PC-3 (cell line): ENCODE results near the gene AGBL3. TPM values are rescaled to one million over a fixed set of nuclear protein-coding genes. Genes with fewer than 3 reads are reported as not detected.

Source experiments
- ATAC-seq: fragments of 200-7000 bp; cut with Tn5 transposase; 2 replicates; pipeline ENCODE4 v1.9.1; 2020; ENCODE audit warnings: mild to moderate bottlenecking, moderate library complexity
- BruUV-seq: library from RNA; stranded (reverse); fragments of 400-500 nt; replicated peaks from 2 replicates; lab custom pipeline; 2021; lab: Mats Ljungman, UMichigan
- CTCF ChIA-PET: fragments of 300-600 bp; sonication (Branson Sonifier 250); formaldehyde crosslinking; loops from one replicate; lab custom pipeline; 2022; ENCODE audit warnings: antibody characterized with exemption; lab: Charles Lee
- POLR2A ChIA-PET: fragments of 300-600 bp; sonication (Branson Sonifier 250); formaldehyde crosslinking; loops from one replicate; lab custom pipeline; 2022; ENCODE audit warnings: antibody characterized with exemption; ENCODE audit not compliant: unreplicated experiment; lab: Charles Lee
- DNase-seq: peaks from one replicate; pipeline ENCODE4 v3.0.0-alpha.2; 2015
- H2AFZ ChIP-seq: fragments of 300-600 bp; sonication (generic); 2 replicates; pipeline ENCODE4 v1.6.0; 2016; ENCODE audit warnings: antibody characterized with exemption, low read length
- H3F3A ChIP-seq: fragments of 300-600 bp; sonication (generic); one replicate; pipeline ENCODE4 v1.6.0; 2017; ENCODE audit warnings: antibody characterized with exemption, low read length, control low read depth, mild to moderate bottlenecking; ENCODE audit not compliant: unreplicated experiment
- H3K27ac ChIP-seq: fragments of 300-600 bp; sonication (generic); 2 replicates; pipeline ENCODE4 v1.5.1; 2016; ENCODE audit warnings: mild to moderate bottlenecking, low read length
- H3K27me3 ChIP-seq: fragments of 300-600 bp; sonication (generic); 2 replicates; pipeline ENCODE4 v1.6.1; 2016; ENCODE audit warnings: low read length, mixed read lengths
- H3K36me3 ChIP-seq: fragments of 300-600 bp; sonication (generic); 2 replicates; pipeline ENCODE4 v1.6.1; 2016; ENCODE audit warnings: low read depth, mixed run types, low read length, mixed read lengths
- H3K4me1 ChIP-seq: fragments of 300-600 bp; sonication (generic); 2 replicates; pipeline ENCODE4 v1.5.1; 2016; ENCODE audit warnings: low read length; ENCODE audit not compliant: insufficient read depth
- H3K4me2 ChIP-seq: fragments of 300-600 bp; sonication (generic); 2 replicates; pipeline ENCODE4 v1.6.0; 2016; ENCODE audit warnings: low read length
- H3K4me3 ChIP-seq: fragments of 300-600 bp; sonication (generic); 2 replicates; pipeline ENCODE4 v1.5.1; 2016; ENCODE audit warnings: mild to moderate bottlenecking, low read length, mixed read lengths
- H3K79me2 ChIP-seq: fragments of 300-600 bp; sonication (generic); 2 replicates; pipeline ENCODE4 v1.6.1; 2017; ENCODE audit warnings: low read length, mixed read lengths
- H3K9ac ChIP-seq: fragments of 300-600 bp; sonication (generic); 2 replicates; pipeline ENCODE4 v1.6.0; 2016; ENCODE audit warnings: mild to moderate bottlenecking, low read length
- H3K9me2 ChIP-seq: fragments of 300-600 bp; sonication (generic); replicated peaks from 2 replicates; pipeline ENCODE4 v1.6.1; 2016; ENCODE audit warnings: mixed run types, low read length, mixed read lengths
- H3K9me3 ChIP-seq: fragments of 300-600 bp; sonication (generic); 2 replicates; pipeline ENCODE4 v1.6.1; 2016; ENCODE audit warnings: low read length, mixed read lengths
- H4K20me1 ChIP-seq: fragments of 300-600 bp; sonication (generic); 2 replicates; pipeline ENCODE4 v1.6.1; 2016; ENCODE audit warnings: low read length, mixed read lengths
- EZH2 ChIP-seq: fragments of 300-600 bp; sonication (generic); IDR thresholded peaks from one replicate; pipeline ENCODE4 v1.6.1; 2017; ENCODE audit warnings: antibody characterized with exemption, mild to moderate bottlenecking, low read length; ENCODE audit not compliant: unreplicated experiment
- EZH2phosphoT487 ChIP-seq: fragments of 300-600 bp; sonication (generic); IDR thresholded peaks from 2 replicates; pipeline ENCODE4 v1.6.1; 2018; ENCODE audit warnings: mild to moderate bottlenecking, antibody characterized with exemption, low read length, borderline replicate concordance
- intact Hi-C: fragments of 100-400 bp; cut with micrococcal nuclease; formaldehyde crosslinking; loops from 2 replicates; pipeline ENCODE4 v1.9.0; 2023
- total RNA-seq: library from RNA; depleted of rRNA; stranded (reverse); fragments of >200 nt; gene quantifications from 2 replicates; pipeline ENCODE4 v1.2.3, GENCODE V29; 2014
- TF ChIP-seq, protein P1 (sequence below): fragments of 300-600 bp; sonication (generic); conservative IDR thresholded peaks from 2 replicates; pipeline ENCODE4 v1.5.1; 2017; ENCODE audit warnings: antibody characterized with exemption, low read depth, mild to moderate bottlenecking, low read length

Gene AGBL3
- total RNA-seq, 1 experiment from 2014 or later = 2.5 TPM

DNA sequence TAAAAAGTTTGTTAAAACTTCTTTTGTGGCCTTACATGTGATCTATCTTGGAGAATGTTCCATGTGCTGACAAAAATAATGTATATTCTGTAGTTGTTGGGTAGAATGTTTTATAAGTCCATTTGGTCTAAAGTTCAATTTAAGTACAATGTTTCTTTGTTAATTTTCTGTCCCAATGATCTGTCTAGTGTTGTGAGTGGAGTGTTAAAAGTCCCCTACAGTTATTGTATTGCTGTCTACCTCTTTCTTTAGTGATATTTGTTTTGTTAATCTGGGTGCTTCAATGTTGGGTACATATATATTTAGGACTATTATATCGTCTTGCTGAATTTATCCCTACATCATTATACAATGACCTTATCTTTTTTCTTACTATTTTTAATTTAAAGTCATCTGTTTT lies 168.4 kb downstream of the AGBL3 start:
- no TSS peak for BruUV-seq
- Histone ChIP-seq H3K4me3 (no peak overlapping the region), H3K27ac (no peak overlapping the region), H3F3A (no peaks in the 10 kb centered on the region), H3K9me2 (no peaks in the 10 kb centered on the region), H3K36me3 (no peaks in the 10 kb centered on the region), H3K79me2 (no peaks in the 10 kb centered on the region), H4K20me1 (no peaks in the 10 kb centered on the region), H3K9ac (no peak overlapping the region), H3K9me3 (peaks cover 5% of the 10 kb centered on the region; the same call in 1 of the 2 replicates), H3K4me2 (no peak overlapping the region), H3K4me1 (no peaks in the 10 kb centered on the region), H2AFZ (no peak overlapping the region), H3K27me3 (no peaks in the 10 kb centered on the region)
- ATAC-seq (no peak), DNase-seq (no peak)
- POLR2A ChIA-PET = no interaction called here
- CTCF ChIA-PET = no interaction called here
- no peak for TF ChIP-seq EZH2
- TF ChIP-seq, protein P1, sequence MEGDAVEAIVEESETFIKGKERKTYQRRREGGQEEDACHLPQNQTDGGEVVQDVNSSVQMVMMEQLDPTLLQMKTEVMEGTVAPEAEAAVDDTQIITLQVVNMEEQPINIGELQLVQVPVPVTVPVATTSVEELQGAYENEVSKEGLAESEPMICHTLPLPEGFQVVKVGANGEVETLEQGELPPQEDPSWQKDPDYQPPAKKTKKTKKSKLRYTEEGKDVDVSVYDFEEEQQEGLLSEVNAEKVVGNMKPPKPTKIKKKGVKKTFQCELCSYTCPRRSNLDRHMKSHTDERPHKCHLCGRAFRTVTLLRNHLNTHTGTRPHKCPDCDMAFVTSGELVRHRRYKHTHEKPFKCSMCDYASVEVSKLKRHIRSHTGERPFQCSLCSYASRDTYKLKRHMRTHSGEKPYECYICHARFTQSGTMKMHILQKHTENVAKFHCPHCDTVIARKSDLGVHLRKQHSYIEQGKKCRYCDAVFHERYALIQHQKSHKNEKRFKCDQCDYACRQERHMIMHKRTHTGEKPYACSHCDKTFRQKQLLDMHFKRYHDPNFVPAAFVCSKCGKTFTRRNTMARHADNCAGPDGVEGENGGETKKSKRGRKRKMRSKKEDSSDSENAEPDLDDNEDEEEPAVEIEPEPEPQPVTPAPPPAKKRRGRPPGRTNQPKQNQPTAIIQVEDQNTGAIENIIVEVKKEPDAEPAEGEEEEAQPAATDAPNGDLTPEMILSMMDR = no peak
- TF ChIP-seq EZH2phosphoT487 = no peak
- intact Hi-C loops = no loop called here

DNA sequence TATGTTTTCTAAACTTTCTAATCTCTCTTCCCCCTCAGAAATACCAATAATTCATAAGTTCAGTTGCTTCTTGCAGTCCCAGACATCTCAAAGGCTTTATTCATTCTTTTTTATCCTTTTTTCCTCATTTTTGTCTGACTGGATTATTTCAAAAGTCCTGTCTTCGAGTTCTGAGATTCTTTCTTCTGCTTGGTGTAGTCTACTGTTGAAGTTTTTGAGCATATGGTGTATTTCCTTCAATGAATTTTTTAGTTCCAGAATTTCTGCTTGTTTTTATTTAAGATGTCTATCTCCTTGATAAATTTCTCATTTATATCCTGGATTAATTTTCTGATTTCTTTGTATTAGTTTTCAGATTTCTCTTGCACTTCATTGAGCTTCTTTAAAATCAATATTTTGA lies 170.0 kb downstream of the AGBL3 start:
- DNase-seq = no peak
- no peak for ATAC-seq
- ChIA-PET CTCF (no interaction called here), POLR2A (no interaction called here)
- H3K36me3 ChIP-seq = no peaks in the 10 kb centered on the region
- H3K9ac ChIP-seq = no peak overlapping the region
- peaks cover 5% of the 10 kb centered on the region; the same call in 1 of the 2 replicates for H3K9me3 ChIP-seq
- H4K20me1 ChIP-seq = no peaks in the 10 kb centered on the region
- no peak overlapping the region for H3K27ac ChIP-seq
- H3K4me3 ChIP-seq = no peak overlapping the region
- H3K4me2 ChIP-seq = no peak overlapping the region
- H3K9me2 ChIP-seq = no peaks in the 10 kb centered on the region
- H3K4me1 ChIP-seq = no peaks in the 10 kb centered on the region
- intact Hi-C loops = no loop called here
- TF ChIP-seq EZH2 = no peak
- TF ChIP-seq, protein P1 = no peak
- no peak for TF ChIP-seq EZH2phosphoT487
- BruUV-seq = no TSS peak
- no peaks in the 10 kb centered on the region for H3K79me2 ChIP-seq
- H3F3A ChIP-seq = no peaks in the 10 kb centered on the region
- H2AFZ ChIP-seq = no peak overlapping the region
- H3K27me3 ChIP-seq = no peaks in the 10 kb centered on the region

DNA sequence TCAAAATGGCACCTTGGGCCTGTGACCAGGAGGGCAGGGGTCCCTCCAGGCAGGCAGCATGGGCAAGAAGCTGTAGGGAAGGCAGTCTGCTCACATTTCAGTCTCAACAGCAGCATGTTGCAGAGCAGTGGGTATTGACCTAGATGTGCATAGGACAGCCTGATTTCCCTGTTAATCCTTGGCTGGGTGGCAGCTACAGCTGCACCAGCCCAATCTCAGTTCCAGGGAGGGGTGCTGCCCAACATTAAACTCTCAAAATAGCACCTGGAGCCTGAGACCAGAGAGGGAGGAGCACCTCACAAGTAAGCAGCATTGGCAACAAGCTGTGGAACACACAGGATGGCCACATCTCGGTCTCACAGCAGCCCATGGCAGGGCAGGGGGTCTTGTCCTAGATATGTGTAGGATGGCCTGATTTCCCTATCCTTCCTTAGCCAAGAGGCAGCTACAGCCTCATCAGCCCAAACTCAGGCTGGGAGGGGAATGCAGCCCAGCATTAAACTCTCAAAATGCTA lies 171.9 kb downstream of the AGBL3 start:
- H3K27me3 ChIP-seq = no peaks in the 10 kb centered on the region
- DNase-seq = no peak
- H3F3A ChIP-seq = no peaks in the 10 kb centered on the region
- no peaks in the 10 kb centered on the region for H3K4me1 ChIP-seq
- no peak overlapping the region for H3K9ac ChIP-seq
- no peaks in the 10 kb centered on the region for H3K9me2 ChIP-seq
- H3K9me3 ChIP-seq = peaks cover 5% of the 10 kb centered on the region; the same call in 1 of the 2 replicates
- no TSS peak for BruUV-seq
- TF ChIP-seq EZH2phosphoT487 (no peak), EZH2 (no peak)
- TF ChIP-seq, protein P1 = no peak
- no peak overlapping the region for H3K27ac ChIP-seq
- H3K4me2 ChIP-seq = no peak overlapping the region
- no peak for ATAC-seq
- no peak overlapping the region for H3K4me3 ChIP-seq
- H3K36me3 ChIP-seq = no peaks in the 10 kb centered on the region
- no peaks in the 10 kb centered on the region for H3K79me2 ChIP-seq
- POLR2A ChIA-PET = no interaction called here
- no peak overlapping the region for H2AFZ ChIP-seq
- CTCF ChIA-PET = no interaction called here
- intact Hi-C loops = no loop called here
- no peaks in the 10 kb centered on the region for H4K20me1 ChIP-seq
